ENCODE measurements around the gene PDSS2.
"Not testable (repeated sequence)": the region's sequence is repeated elsewhere in the genome, so short reads cannot be mapped to it uniquely, and the experiment has no call there.

Gene PDSS2

DNA sequence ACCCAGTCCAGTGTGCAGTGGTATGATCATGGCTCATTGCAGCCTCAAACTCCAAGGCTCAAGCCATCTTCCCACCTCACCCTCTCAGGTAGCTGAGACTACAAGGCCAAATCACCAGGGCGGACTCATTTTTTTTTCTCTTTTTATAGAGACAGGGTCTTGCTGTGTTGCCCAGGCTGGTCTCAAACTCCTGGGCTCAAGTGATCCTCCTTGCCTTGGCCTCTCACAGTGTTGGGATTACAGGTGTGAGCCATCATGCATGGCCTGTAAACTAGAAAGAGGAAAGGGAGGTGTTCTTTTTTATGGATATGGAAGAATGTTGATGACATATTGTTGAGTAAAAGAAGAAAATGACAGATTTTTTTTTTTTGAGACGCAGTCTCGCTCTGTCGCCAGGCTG, 339.0 kb downstream of the PDSS2 start:
- DNase-seq (ENCODE audit: low read depth, low spot score), result no peak

DNA sequence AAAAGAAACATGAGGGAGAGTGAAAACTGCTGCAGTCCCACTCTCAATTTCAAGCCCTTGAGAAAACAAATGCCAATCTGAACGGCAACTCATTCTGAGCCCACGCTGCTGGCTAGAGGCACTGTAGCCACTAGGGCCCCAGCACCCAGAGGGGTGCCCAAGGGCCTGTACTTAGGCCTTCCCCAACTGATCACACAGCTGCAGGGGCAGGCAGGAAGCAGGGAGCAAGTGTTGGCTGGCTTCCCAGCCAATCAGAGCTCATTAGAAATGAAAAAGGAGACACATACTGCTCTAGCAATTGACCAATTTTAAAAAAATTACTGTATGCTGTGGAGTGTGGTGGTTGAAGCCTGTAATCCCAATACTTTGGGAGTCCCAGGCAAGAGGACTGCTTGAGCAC, 340.4 kb downstream of the PDSS2 start:
- no peak for DNase-seq (ENCODE audit: low read depth, low spot score)

DNA sequence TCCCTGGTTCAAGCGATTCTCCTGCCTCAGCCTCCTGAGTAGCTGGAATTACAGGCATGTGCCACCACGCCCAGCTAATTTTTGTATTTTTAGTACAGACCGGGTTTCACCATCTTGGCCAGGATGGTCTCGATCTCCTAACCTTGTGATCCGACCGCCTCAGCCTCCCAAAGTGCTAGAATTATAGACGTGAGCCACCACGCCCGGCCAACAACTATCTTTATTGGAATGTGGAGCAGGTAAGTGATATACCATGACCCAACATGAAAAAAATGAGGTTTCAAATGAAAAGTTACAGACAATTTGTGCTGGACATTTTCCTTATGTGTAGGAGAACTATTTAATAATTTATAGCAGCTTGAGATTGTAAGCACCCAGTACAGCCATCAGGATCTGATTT, 340.8 kb downstream of the PDSS2 start:
- DNase-seq (ENCODE audit: low read depth, low spot score), result not testable (repeated sequence)

DNA sequence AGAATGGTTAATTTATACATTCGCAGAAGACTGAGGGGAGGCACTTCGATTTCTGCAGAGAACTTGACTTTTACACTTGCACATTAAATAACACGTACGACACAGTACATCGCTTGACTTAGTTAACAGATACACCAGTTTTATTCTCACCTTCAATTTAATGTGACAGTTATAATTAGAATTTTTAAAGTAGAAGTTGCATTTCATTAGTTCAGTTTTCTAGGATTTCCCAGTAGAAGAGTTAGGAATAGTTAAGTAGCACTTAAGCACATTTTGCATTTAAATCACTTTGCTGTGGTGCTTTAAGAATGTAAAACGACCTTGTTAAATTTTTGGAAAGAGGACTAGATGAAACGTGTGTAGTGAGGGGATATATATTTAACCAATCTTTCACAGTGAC, 342.4 kb downstream of the PDSS2 start:
- DNase-seq (ENCODE audit: low read depth, low spot score), result no peak

DNA sequence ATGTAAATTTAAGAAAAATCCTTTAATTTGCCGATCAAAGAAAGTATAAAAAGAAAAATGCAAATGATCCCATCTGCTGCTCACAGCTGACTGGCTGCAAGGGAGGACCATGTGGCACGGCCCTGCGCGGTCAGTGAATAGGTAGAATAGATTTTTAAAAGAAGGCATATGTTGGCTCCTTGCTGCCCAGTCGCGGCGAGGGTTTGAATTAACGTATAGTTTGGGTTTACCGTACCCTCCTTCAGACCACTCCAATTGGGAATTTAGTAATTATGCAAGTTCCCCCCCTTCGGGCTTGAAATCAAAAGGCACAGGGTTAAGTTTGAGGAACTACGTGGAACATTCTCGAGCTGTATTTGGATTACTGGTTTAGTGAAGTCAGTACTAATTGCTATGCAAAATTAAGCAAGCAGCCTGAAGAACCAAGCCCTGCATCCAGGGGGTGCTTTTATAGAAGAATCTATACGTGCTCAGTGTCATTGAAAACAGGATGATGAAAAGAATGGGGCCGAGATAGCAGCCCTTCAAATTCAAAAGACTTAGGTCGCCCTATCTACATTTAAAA, 343.0 kb downstream of the PDSS2 start:
- DNase-seq (ENCODE audit: low read depth, low spot score), result no peak

DNA sequence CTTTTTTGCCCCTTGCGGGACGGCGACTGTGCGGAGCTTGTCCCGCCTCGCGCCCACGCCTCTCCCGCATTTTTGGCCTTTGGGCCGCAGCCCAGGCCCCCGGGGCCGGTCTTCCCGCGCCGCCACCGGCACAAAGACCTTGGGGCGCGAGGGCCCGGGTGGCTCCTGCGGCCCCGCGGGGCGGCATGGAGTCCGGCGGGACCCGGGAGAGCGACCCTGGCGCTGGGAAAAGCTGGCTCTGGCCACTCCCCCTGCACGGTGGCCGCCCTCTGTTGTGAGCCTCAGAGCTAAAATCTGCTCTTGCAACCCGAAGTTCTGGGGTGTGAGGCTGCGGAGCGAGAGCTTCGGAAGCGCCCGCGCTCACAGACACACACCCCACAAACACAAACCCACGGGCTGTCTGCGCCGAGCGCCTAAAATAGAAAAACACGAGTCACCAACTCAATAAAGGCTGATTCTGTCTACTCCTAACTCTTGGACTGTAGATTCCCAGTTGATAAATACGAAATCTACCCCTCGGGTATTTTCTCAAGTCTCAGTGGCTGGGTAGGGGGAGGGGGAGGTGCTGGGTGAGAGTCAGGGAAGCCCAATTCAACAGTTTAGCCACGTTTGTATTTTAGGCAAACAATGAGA, 343.6 kb downstream of the PDSS2 start:
- DNase-seq (ENCODE audit: low read depth, low spot score), result no peak

DNA sequence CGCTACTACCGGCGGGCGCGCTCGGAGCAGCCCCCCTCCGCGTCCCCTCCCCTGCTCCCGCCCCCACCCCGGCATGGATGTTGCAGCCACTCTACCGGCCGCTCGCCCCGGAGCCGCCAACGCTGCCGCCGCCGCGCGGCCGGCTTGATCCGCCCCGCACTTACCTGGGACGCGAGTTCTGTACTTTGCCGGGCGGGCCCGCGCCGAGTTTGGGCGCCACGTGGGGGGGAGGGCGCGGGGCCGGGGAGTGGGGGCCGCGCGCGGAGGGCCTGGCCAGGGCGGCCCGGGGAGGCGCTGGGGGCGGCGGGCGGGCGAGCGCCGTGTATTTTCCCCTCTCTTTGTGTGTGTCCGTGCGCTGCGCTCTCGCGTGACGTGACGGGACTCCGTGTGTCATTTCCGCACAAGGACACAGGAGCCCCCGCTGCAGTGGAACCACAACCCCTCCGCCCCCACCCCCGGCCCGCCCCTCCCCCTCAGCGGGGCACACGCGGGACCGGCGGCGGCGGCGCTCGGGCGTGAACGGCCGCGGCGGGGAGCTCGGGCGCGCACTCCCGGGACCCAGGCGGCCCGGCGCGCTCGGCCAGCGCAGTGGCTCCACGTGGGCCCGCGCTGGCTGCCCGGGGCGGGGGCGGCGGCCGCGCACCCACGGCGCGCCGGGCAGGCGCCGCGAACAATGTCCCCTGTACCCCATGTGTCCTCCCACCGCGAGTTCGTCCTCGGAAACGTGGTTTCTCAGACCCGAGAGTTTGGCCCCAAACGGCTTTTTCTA, 344.3 kb downstream of the PDSS2 start, which contains the start of gene BEND3:
Gene BEND3, minus strand, starts transcription at position 590 of the 769 bp plus-strand sequence. CDS start 16,230 bp downstream, outside the sequence.
- DNase-seq (ENCODE audit: low read depth, low spot score), result no peak

DNA sequence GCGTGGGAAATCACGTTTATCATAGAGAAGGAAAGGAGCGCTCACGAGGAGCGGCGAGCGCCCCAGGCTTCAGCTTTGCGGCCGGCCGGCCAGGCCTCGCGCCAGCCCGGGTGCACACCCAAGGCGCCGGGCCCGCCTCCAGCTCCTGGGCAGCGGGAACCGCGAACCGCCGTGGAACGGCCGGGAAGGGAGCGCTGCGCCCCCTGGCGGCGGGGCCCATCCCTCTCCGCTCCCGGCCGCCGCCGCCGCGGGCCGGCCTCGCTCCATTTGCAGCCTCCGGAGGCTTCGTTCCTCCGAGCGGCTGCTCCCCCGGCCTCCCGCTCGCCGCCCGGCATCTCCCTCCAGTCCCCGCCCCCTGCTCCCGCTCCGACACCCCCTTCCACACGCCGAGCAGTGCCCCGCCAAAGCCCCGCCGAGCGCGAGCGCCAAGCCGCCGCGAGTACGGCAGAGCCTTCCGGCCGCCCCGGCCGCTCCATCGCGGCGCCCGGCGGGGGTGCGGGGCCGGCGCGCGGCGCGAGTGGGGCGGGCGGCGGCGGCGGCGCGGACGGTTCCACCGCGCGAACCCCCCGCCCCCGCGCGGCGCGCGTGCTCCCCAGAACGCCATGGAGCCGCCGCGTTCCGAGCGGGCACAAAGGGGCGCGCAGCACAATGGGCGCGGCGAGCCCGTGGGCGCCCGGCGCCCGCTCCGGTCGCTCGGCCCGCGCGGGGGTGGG, 345.0 kb downstream of the PDSS2 start:
- DNase-seq (ENCODE audit: low read depth, low spot score), result peak; percentile 76

DNA sequence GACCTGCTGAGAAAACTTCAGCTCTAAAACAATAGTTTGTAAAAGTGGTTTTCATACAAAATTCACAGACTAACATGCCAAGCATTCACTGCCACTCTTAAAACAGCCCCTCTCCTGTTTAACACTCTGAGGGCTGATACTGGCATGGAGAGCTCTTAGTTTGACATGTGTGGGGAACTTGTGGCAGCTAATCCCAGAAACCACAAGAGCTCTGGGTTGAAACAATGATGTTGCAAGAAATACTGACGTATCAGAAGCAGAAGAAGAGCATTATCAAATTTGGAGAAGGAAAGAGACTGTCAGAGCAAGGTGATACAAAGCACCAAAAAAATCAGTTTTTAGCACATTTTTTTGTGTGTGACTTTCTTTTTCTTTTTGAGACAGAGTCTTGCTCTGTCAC, 349.2 kb downstream of the PDSS2 start:
- no peak for DNase-seq (ENCODE audit: low read depth, low spot score)

DNA sequence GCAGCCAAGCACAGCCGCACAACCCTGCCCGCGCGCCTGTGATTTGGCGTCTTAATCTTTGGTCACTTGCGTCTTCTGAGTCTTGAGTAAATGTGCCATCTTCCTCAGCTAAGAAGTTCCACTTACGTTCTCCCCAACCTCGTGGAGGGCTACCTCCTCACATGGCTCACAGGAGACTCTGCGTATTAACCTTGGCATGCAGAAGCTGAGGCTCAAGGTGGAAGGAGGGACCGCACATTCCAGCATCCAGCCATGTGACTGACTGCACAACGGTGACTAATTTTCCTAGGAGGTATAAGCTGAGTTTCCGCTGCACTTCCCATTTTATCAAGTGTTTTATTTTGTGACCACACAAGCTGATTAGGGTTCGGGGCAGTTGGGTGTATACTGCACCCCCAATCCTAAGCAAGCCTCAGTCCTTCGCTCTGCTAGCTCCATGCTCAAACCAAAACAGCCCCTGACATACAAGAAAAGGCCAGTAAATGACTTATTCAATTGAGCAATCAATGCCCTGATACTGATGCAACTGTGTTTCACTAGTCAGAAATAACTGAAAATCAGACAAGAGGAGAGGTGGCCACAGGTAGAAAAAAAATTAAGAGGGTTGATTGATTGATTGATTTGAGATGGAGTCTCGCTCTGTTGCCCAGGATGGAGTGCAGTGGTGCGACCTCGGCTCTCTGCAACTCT, 351.0 kb downstream of the PDSS2 start:
- DNase-seq (ENCODE audit: low read depth, low spot score), result no peak

DNA sequence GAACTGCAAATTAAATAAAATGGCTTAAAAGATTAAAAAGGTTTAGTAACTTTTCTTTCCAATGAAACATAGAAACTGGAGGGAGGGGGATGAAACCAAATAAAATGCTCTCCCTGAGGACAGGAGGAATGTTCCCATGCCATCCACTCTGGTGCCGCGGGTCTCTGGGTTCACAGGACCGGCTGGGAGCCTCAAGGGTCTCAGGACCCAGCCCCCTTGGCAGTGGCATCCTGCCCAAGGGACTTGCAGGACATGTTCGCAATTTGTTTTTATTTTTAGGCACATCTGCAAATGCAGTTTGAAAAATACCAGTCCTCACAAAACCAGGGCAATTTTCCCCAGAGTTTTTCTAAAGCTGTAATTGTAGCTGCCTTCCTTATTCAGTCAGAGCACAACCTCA, 351.6 kb downstream of the PDSS2 start:
- DNase-seq (ENCODE audit: low read depth, low spot score), result no peak

DNA sequence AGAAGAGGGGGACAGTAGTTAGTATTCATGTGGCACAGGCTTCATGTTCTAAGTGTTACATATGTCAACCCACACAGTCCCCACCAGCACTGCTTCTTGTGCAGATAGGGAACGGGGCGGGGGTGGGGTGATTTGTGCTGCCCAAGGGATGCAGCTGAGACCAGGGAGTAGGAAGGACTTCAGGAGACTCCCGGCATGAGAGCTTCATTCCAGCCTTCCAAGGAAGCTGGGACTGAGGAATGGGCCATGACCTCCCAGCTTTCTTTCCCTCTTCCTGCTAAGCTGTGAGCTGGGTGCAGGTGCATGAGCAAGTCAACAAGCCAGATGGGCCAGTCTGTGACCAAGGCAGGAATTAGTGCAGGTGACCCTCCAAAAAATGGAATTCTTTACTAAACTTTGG, 353.2 kb downstream of the PDSS2 start:
- no peak for DNase-seq (ENCODE audit: low read depth, low spot score)

DNA sequence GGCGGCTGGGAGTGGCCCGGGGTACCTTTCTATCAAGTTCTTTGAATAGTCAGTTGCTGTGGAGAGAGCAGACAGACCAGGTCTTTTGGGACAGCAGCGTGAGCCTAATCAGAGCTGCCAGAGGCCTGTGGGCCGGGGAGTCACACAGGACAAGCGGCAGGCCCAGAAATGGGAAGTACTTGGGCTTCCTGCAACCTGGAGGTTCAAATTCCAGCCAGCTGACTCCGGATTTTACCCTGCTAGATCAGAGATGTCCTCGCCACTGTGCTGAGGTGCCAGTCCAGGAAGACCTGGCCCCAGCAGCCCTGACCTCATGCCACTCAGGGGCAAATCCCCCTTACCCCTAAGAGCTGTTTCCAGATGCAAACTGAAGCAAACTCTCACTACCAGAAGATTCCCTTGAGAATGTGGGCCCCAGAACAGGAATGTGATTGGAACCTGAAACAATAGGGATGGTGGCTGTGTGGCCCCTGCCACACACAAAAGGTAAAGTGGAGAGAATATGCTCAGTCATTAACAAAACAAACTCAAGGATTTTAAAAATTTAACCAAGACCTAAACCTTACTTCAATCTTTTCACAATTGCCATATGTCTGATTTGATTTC, 353.8 kb downstream of the PDSS2 start:
- DNase-seq (ENCODE audit: low read depth, low spot score), result no peak

DNA sequence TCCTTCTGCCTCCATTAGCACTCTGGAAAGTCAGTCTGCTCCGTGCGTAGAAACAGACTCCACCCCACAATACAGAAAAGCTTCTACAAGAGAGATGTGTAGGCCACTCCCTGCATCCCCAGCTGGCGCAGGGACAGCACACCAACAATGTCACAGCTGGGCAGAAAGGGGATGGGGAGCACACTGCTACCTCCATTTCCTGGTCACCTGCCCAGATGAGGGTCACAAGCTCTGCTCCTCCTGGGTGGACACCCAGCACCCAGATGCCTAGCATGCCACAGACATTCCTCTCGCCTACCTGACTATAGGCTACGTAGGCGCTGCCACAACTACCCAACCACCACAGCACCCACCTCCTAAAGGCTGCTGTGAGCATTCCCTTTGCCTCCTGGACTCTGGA, 356.3 kb downstream of the PDSS2 start:
- no peak for DNase-seq (ENCODE audit: low read depth, low spot score)

All from smooth muscle cell of the brain vasculature (primary cell).